GM21717 (cell line): Measurements from ENCODE around the gene CDH13.

Source experiments
- ATAC-seq: cut with Tn5 transposase; IDR thresholded peaks from one replicate; pipeline ENCODE4 v1.9.1; 2021; ENCODE audit warnings: mild to moderate bottlenecking, moderate library complexity; ENCODE audit not compliant: unreplicated experiment

CDH13 gene

GRCh38 chr16:83682868-83683235 is 1056.1 kb downstream of the CDH13 start:
- no peak for ATAC-seq

GRCh38 chr16:83685615-83686165 is 1058.9 kb downstream of the CDH13 start:
- no peak for ATAC-seq

DNA sequence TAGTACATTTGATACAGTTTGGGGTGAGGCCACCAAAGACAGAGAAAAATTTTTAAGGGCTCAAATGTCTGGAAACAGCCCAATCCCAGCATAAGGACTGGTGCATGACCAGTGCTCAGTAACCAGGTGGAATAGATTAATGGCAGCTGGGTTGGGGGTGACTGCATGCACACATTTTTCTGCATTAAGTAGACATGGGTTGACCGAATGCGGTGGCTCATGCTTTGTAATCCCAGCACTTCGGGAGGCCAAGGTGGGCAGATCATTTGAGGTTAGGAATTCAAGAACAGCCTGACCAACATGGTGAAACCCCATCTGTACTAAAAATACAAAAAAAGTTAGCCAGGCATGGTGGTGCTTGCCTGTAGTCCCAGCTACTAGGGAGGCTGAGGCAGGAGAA is 1060.0 kb downstream of the CDH13 start:
- ATAC-seq = no peak

- ATAC-seq = no peak
Observed at GRCh38 chr16:83689385-83689831, 1062.6 kb downstream of the CDH13 start.

- no peak for ATAC-seq
Observed at GRCh38 chr16:83692224-83692623, 1065.5 kb downstream of the CDH13 start.

GRCh38 chr16:83698964-83699363 is 1072.2 kb downstream of the CDH13 start:
- no peak for ATAC-seq

DNA sequence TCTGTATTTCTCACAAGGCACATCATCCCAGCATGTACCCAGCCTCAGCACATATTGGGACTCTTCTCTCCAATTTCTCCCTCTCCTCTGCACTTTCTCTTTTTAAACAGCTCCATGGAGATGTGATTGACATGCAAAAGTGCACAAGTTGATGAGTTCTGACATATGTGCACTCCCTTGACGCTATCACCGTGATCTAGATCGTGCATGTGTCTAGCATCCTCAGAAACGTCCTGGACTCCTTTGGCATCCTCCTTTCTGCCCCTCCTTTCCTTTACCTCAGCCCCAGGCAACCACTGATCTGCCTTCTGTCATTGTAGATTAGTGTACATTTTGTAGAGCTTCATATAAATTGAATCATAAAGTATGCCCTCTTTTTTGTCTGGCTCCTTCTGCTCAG is 1073.0 kb downstream of the CDH13 start:
- no peak for ATAC-seq

- ATAC-seq = no peak
Observed at GRCh38 chr16:83700918-83701317, 1074.1 kb downstream of the CDH13 start.

DNA sequence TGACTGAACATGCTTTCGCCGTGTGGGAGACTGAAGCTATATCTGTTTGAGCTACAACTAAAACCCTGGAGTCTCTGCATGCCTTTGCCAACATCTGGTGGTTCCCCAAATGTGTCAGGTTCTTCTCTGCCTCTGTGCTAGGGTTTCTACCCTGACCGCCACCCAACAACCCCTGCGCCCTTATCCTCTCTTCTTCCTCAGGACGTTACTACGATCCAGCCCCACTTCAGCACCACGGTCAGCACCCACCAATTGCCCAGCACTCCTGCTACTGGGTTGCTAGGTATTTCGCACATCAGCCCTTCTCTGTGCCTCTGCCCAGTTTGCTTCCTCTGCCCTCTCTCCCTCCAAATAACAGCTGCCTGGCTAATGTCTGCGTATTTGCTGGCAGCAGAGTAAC is 1074.7 kb downstream of the CDH13 start:
- no peak for ATAC-seq

DNA sequence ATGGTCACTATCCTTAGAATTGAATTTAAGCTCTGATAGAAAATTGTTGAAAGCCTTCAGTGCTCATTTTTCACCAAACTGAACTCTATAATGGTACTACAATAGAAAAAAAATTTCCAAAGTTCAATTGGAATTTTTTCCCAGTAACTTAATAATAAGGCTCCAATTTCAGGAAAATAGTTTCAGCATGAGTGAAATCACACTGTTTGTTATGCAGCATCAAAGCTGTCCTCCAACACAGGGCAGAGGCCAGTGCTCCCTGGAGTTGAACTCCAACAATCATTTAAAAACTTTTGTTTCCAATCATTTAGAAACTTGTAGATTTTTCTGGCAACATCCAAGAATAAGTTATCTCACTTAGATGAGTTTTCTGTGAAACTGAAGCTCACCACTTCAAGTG is 1077.9 kb downstream of the CDH13 start:
- ATAC-seq = no peak

DNA sequence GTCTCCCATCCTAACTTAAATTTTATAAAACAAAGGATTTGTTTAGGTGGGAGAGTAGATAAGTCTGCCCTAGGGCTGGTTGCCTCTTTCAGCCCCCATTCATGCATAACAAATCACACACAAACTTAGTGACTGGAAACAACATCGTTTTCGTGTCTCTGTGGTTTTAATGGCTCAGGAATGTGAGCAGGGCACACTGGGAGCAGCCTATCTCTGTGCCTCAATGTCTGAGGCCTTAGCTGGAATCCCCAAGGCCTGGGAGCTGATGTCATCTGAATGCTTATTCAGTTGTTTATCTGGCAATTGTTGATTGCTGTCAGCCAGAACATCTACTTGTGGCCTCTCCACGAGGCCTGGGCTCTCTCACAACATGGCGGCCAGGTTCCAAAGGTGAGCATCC is 1079.1 kb downstream of the CDH13 start:
- ATAC-seq = no peak

DNA sequence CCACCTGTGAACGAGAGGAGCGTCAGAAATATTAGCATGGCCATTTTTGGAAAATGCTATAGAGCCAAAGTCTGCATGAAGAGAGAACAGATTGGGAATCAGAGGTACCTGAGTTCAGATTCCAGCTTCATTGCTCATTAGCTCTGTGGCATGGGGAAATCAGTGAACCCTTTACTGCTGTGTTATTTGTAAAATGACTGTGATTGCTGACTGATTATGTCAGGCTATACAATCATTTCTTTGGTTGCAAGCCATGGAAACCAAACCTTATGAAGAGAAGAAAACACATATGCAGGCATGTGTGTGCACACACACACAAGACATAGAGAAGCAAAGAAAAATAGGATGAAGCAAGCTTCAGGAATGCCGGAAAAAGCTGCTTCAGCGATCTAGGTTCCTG is 1079.6 kb downstream of the CDH13 start:
- no peak for ATAC-seq

DNA sequence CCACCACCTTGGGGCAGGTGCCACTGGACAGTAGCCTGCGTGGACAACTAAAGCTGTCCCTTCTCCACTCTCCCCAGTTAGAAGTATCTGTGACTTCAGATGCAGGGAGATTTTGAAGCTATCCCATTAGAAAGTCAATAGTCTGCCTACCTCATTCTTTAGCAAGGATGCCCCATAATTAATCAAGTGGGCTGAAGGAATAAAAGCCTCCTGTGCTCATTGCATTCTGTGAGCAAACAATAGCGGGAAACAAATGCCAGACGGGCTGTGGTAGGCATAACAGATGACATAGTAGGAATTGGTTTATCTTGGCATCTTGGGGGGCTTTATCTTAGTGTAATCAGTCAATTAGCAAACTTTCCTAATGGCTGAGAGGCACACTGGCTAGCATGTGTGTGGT is 1084.3 kb downstream of the CDH13 start:
- no peak for ATAC-seq

- no peak for ATAC-seq
Observed at GRCh38 chr16:83713597-83713996, 1086.8 kb downstream of the CDH13 start.

DNA sequence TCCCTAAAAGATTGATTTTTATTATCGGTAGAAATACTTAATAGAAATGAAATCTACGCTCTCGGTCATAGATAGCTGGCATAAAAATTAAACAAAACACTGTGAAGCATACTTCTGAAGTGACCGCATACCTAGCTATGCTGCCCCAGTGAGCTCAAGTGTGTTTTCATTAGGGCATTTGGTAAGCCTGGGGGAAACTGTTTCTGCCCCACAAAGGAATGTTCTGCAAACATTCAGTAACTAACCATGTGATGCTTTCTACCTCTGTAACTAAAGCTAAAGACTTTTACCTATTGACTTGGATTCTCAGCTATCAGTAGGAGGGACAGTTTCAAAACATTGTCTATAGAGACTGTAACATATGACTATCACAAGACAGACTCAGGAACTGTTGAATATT is 1087.5 kb downstream of the CDH13 start:
- ATAC-seq = no peak

DNA sequence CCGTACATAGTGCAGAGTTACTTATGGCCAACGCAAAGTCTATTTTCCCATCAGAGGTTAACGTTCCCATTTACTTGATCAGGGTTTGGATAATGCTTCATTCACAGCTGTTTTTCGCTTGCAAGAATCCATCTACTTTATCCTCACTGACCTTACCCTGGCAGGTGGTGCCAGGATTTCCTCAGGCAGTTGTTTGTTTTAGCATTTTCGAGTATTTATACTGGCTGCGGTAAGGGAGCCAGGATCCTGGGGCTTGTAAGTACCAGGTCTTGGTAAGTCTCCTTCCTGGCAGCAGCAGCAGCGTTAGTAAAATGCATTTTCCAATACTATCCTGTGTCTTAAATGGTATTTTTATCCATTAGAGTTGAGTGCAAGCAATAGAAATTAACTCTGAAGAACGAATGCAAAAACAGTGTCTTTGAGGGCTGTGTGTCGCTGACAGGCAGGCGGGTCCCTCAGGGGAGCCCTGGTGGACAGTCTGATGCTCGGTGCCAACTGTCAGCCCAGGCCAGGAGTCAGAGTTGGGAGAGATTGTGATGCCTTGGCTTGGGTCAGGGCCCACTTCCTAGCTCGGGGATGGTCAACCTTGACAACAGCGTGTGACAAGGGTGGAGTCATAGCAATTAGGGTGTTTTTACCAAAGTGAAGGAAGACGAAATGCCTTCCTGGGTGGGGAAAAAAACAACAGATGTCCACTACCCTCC is 1088.6 kb downstream of the CDH13 start:
- no peak for ATAC-seq

- no peak for ATAC-seq
Observed at GRCh38 chr16:83717308-83717707, 1090.5 kb downstream of the CDH13 start.

DNA sequence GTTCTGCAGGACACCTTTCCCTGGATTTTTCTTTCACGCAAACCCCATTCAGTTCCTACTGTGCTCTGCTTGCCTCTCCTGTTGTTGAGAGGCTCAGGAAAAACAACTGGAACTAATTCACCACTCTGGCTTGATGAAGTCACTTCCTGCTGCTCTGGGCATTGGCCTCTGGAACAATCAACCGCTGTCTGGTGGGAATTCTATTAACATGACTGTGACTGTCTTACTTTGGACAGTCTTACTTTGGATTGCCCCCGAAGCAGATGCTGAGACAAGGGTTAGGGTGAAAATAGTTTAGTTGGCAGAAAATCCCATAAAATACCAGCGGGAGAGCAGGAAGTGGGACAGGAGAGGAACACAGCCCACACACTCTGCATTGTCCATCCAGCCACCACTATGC is 1091.0 kb downstream of the CDH13 start:
- no peak for ATAC-seq

- no peak for ATAC-seq
Observed at GRCh38 chr16:83720213-83720612, 1093.4 kb downstream of the CDH13 start.

DNA sequence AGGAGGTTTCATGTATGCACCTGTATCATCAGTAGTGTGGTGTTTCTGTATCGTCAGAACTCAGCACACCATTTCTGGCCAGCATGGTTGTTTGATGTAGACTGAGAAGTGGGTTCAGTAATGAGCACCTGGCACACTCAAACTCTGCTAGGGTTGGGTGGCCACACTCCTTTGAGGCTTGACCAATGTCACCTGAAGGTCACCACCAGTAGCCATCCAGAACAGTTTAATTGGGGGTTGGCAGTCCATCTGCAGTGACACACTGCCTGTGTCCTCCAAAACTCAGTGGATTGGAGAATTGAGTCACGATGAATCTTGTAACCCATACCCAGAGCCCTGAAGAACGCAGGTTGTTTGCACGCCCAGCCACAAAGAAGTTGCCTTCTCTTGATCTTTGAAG is 1094.2 kb downstream of the CDH13 start:
- no peak for ATAC-seq

DNA sequence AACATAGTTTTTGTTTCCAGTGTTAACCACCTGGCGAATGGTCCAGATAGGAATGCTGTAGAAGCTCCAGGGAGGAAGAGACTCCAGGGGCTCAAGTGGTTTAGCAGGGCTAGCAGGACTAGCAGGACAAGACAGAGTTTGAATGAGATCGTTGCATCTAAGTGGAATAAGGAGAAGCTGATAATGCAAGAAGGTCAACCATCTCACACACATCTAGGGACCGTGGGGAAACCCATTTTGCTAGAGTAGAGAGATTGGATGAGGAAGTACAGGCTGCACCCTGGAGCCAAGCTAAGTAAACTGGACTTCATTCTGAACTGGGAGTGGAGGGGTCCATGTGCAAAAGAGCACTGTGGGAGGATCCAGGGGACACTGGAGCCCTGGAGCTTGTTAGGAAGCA is 1094.9 kb downstream of the CDH13 start:
- no peak for ATAC-seq

DNA sequence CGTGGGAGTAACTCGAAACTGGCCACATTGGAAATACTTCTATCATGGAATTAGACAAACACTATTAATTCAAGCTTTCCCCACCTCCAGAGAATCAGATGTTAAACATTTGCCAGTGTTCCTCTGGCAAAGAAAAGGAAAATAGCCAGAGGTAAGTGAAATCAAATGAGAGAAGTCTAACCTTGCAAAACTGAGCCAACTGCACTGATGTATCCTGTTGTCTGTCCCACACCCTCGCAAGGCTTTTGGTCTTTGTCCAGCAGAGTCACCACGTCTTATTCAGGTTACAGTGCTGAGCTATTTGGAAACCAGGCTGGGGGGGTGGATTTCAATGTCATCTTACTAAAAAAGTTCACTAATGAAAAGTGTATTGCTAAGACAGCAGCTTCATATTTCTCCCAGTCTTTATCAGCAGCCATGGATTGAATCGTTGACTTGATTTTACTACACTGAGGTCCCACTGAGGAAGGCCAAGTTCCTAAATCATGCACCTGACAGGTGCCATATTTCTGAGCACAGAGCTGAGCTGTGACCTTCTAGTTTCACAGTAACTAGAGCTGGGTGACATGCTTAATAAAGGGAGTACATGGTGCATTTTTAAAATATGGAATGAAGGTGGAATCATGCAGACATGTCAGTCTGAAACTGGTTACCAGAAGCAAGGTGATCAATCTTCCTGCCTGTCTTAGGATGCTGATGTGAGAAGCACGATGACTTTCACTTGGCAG is 1095.9 kb downstream of the CDH13 start:
- no peak for ATAC-seq
